B cell (primary cell): ENCODE data around the gene PCDH9.
A peak's percentile ranks its signal among the peaks of the same experiment; 100 is the strongest.

Source experiments
- EZH2 ChIP-seq: IDR thresholded peaks from 2 replicates; pipeline ENCODE4 v1.6.1; 2012; ENCODE audit warnings: borderline replicate concordance, low read depth, mild to moderate bottlenecking, moderate library complexity, low read length; ENCODE audit not compliant: insufficient read depth, poor library complexity, severe bottlenecking
- TF ChIP-seq, protein P1 (sequence below): fragments of 200-600 bp; IDR thresholded peaks from one replicate; pipeline ENCODE4 v1.8.0; 2022; ENCODE audit warnings: antibody characterized with exemption, mild to moderate bottlenecking

DNA sequence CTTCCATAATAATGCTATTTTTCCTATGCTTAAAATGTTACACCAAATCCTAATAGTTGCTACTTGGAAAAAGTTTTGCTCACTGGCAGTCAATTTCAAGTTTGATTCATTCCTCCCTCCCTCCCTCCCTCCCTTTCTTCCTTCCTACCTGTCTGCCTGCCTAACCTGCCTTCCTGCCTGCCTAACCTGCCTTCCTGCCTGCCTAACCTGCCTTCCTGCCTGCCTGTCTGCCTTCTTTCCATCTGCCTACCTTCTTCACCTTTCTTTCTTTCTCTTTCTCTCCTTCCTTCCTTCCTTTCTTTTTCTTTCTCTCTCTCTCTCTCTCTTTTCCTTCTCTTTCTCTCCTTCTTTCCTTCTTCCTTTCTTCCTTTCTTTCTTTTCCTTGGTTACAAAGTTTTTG, 418.7 kb downstream of the PCDH9 start:
- TF ChIP-seq, protein P1, sequence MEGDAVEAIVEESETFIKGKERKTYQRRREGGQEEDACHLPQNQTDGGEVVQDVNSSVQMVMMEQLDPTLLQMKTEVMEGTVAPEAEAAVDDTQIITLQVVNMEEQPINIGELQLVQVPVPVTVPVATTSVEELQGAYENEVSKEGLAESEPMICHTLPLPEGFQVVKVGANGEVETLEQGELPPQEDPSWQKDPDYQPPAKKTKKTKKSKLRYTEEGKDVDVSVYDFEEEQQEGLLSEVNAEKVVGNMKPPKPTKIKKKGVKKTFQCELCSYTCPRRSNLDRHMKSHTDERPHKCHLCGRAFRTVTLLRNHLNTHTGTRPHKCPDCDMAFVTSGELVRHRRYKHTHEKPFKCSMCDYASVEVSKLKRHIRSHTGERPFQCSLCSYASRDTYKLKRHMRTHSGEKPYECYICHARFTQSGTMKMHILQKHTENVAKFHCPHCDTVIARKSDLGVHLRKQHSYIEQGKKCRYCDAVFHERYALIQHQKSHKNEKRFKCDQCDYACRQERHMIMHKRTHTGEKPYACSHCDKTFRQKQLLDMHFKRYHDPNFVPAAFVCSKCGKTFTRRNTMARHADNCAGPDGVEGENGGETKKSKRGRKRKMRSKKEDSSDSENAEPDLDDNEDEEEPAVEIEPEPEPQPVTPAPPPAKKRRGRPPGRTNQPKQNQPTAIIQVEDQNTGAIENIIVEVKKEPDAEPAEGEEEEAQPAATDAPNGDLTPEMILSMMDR = peak; percentile 10
- no peak for TF ChIP-seq EZH2
